Transverse colon (tissue), 4 donors: ENCODE results near the gene OXSR1. TPM values are rescaled to one million over a fixed set of nuclear protein-coding genes. Genes with fewer than 3 reads are reported as not detected.
"Not testable (repeated sequence)": the region's sequence is repeated elsewhere in the genome, so short reads cannot be mapped to it uniquely, and the experiment has no call there.

Source experiments
- DNase-seq: peaks from one replicate; pipeline ENCODE4 v3.0.0-alpha.2; 2019
- H3K27ac ChIP-seq, 4 donors: fragments of 200-600 bp; sonication (generic); 2 replicates each; pipeline ENCODE4 v1.5.1; 2016 to 2018; ENCODE audit warnings: inconsistent platforms in 4 of 4
- H3K27me3 ChIP-seq: fragments of 200-600 bp; sonication (generic); 2 replicates; pipeline ENCODE4 v1.5.1; 2017; ENCODE audit warnings: inconsistent platforms
- H3K36me3 ChIP-seq, 4 donors: fragments of 200-600 bp; sonication (generic); 2 replicates each; pipeline ENCODE4 v1.5.1; 2017 to 2019; ENCODE audit warnings: inconsistent platforms in 4 of 4
- H3K4me1 ChIP-seq, 4 donors: fragments of 200-600 bp; sonication (generic); 2 replicates each; pipeline ENCODE4 v1.5.1; 2017 to 2020; ENCODE audit warnings: inconsistent platforms in 4 of 4
- H3K4me3 ChIP-seq, 4 donors: fragments of 200-600 bp; sonication (generic); 1 replicate in 1 of 4; 2 replicates in 3 of 4; pipeline versions ENCODE4 v1.5.1 to v1.6.1; 2017 to 2019; ENCODE audit warnings: inconsistent platforms in 4 of 4
- H3K9me3 ChIP-seq, 2 donors: fragments of 200-600 bp; sonication (generic); 2 replicates each; pipeline ENCODE4 v1.5.1; 2017 to 2019; ENCODE audit warnings: inconsistent platforms in 2 of 2
- CTCF ChIP-seq, 5 experiments: fragments of 200-600 bp in 3 of 5; fragments of 450-650 bp in 2 of 5; sonication (generic) in 3 of 5; IDR thresholded peaks; 1 replicate in 2 of 5; 2 replicates in 3 of 5; pipeline ENCODE4 v1.5.1; 2016 to 2017; ENCODE audit warnings: antibody characterized with exemption in 5 of 5, inconsistent platforms in 3 of 5, mild to moderate bottlenecking in 2 of 5, moderate library complexity in 1 of 5
- EP300 ChIP-seq: sonication (generic); formaldehyde crosslinking; IDR thresholded peaks from one replicate; pipeline ENCODE4 v1.6.1; 2017; ENCODE audit warnings: antibody characterized with exemption, low read depth
- POLR2A ChIP-seq: fragments of 450-650 bp; IDR thresholded peaks from one replicate; pipeline ENCODE4 v1.6.1; 2016; ENCODE audit warnings: antibody characterized with exemption, mild to moderate bottlenecking, moderate library complexity
- POLR2AphosphoS5 ChIP-seq, 3 donors: sonication (generic); formaldehyde crosslinking; IDR thresholded peaks; one replicate each; pipeline ENCODE4 v1.6.1; 2016; ENCODE audit warnings: antibody characterized with exemption in 3 of 3
- WGBS, 2 donors: methylation state at CpG; one replicate each; pipeline ENCODE4 v1.1.5; 2018; ENCODE audit warnings: low coverage in 1 of 2; 5-methylcytosine and 5-hydroxymethylcytosine counted together
- in situ Hi-C, 4 donors: fragments of 200-750 bp; cut with MboI; loops; one replicate each; pipeline versions ENCODE4 v1.15.0 to v1.15.1; 2017; ENCODE audit warnings: low sequenced_read_pairs in 3 of 4, low pct_ligation_motif_present in 1 of 4, low pct_unique_long_range_greater_than_20kb in 1 of 4
- intact Hi-C: fragments of 100-400 bp; cut with DNase I; formaldehyde crosslinking; loops from one replicate; pipeline ENCODE4 v1.15.1; 2023; ENCODE audit warnings: low total_unique reads
- total RNA-seq, 4 donors: library from RNA; depleted of rRNA; stranded (reverse); fragments of >200 nt; gene quantifications; one replicate each; pipeline ENCODE4 v1.1.0, GENCODE V29; 2016

OXSR1 gene
- total RNA-seq, 4 donors from 2014 or later, result 35.9 to 47.9 (median 43.5) TPM

DNA sequence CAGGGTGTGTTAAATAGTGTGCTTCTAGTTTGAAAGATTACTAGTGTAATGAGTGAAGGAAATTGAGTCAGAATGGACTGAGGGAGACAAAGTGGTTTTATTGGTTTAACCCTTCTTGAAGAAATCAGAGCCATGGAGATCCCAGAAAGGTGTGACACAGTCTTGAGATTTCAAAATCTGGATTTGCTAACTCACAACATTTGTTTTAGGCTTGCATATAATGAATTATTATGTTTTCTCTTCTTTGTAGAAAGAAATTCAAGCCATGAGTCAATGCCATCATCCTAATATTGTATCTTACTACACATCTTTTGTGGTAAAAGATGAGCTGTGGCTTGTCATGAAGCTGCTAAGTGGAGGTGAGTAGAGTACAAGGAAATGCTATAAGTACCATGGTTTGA, 25.1 kb downstream of the OXSR1 start:
- no peak for TF ChIP-seq POLR2A
- TF ChIP-seq CTCF (IDR thresholded peaks at IDR 0.05), result no peak
- TF ChIP-seq POLR2AphosphoS5 (IDR thresholded peaks at IDR 0.05), result no peak
- TF ChIP-seq EP300, result no peak
- Histone ChIP-seq H3K4me1 (no peaks in the 10 kb centered on the region), H3K27ac (no peak overlapping the region), H3K9me3 (no peaks in the 10 kb centered on the region), H3K36me3 (peaks cover 0 to 15% (median 7%) of the 10 kb centered on the region in 4 donors), H3K27me3 (no peaks in the 10 kb centered on the region), H3K4me3 (no peak overlapping the region)
- in situ Hi-C loops (no loop called here), intact Hi-C loops (no loop called here)
- DNase-seq, result no peak

- H3K4me3 ChIP-seq, H3K4me1 ChIP-seq, intact Hi-C loops, DNase-seq, H3K36me3 ChIP-seq, H3K27ac ChIP-seq, H3K9me3 ChIP-seq, H3K27me3 ChIP-seq, in situ Hi-C loops: not testable (repeated sequence)
- WGBS, 2 donors, result 90 to 100% methylated on average over 1 to 12 of the region's 12 CpGs
Observed at GRCh38 chr3:38202931-38203330, 37.6 kb downstream of the OXSR1 start.

DNA sequence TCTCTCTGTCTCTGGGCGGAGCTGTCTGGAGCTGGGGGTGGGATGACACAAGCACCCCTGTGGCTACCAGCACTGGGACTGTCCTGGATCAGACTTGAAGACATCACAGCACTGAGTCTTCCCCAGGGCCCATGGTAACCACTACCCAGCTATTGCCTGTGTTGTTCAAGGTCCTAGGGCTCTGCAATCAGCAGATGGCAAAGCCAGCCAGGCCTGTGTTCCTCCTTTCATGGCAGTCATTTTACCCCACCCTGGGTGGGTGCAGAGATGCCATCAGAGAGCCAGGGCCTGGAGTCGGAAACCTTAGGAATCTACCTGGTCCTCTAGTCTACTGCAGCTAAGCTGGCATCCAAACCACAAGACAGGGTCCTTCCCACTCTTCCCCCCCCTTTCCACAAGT, 38.4 kb downstream of the OXSR1 start:
- no peak for DNase-seq
- Histone ChIP-seq H3K36me3 (peaks cover 0 to 8% (median 0%) of the 10 kb centered on the region in 4 donors), H3K4me1 (no peaks in the 10 kb centered on the region), H3K27me3 (no peaks in the 10 kb centered on the region), H3K4me3 (no peak overlapping the region), H3K27ac (no peak overlapping the region), H3K9me3 (no peaks in the 10 kb centered on the region)
- in situ Hi-C loops (no loop called here), intact Hi-C loops (no loop called here)
- 83 to 100% methylated on average over 1 to 2 of the region's 2 CpGs for WGBS, 2 donors
- TF ChIP-seq CTCF (IDR thresholded peaks at IDR 0.05), result no peak
- TF ChIP-seq POLR2AphosphoS5 (IDR thresholded peaks at IDR 0.05), result no peak
- TF ChIP-seq EP300, result no peak
- TF ChIP-seq POLR2A, result no peak

GRCh38 chr3:38204599-38205471, 39.5 kb downstream of the OXSR1 start:
- Histone ChIP-seq H3K4me3 (no peak overlapping the region), H3K27me3 (no peaks in the 10 kb centered on the region), H3K4me1 (no peaks in the 10 kb centered on the region), H3K27ac (no peak overlapping the region), H3K36me3 (peaks cover 0 to 4% (median 0%) of the 10 kb centered on the region in 4 donors), H3K9me3 (no peaks in the 10 kb centered on the region)
- TF ChIP-seq EP300 (no peak), CTCF (IDR thresholded peaks at IDR 0.05) (no peak), POLR2A (no peak), POLR2AphosphoS5 (IDR thresholded peaks at IDR 0.05) (no peak)
- in situ Hi-C loops, result no loop called here
- WGBS, 2 donors, result 91% methylated on average over 4 of the region's 4 CpGs; no CpG with 5 or more reads in 1 of the 2 donors
- intact Hi-C loops, result no loop called here
- DNase-seq, result no peak

- DNase-seq, result no peak
- no peaks in the 10 kb centered on the region for H3K9me3 ChIP-seq
- H3K27ac ChIP-seq, result no peak overlapping the region
- no peaks in the 10 kb centered on the region for H3K36me3 ChIP-seq
- H3K27me3 ChIP-seq, result no peaks in the 10 kb centered on the region
- no peak for TF ChIP-seq EP300
- TF ChIP-seq POLR2AphosphoS5 (IDR thresholded peaks at IDR 0.05), result no peak
- no peak for TF ChIP-seq POLR2A
- no peak for TF ChIP-seq CTCF (IDR thresholded peaks at IDR 0.05)
- in situ Hi-C loops (no loop called here), intact Hi-C loops (no loop called here)
- H3K4me1 ChIP-seq, result no peaks in the 10 kb centered on the region
- H3K4me3 ChIP-seq, result no peak overlapping the region
- WGBS, 2 donors, result 80% methylated on average over 3 of the region's 3 CpGs; no CpG with 5 or more reads in 1 of the 2 donors
Observed at GRCh38 chr3:38205472-38205805, 40.1 kb downstream of the OXSR1 start.
